ENCODE results near the gene IKBKE.

GRCh38 chr1:206438554-206438953 is 31.7 kb upstream of the IKBKE start:
- TF ChIP-seq, protein P1, sequence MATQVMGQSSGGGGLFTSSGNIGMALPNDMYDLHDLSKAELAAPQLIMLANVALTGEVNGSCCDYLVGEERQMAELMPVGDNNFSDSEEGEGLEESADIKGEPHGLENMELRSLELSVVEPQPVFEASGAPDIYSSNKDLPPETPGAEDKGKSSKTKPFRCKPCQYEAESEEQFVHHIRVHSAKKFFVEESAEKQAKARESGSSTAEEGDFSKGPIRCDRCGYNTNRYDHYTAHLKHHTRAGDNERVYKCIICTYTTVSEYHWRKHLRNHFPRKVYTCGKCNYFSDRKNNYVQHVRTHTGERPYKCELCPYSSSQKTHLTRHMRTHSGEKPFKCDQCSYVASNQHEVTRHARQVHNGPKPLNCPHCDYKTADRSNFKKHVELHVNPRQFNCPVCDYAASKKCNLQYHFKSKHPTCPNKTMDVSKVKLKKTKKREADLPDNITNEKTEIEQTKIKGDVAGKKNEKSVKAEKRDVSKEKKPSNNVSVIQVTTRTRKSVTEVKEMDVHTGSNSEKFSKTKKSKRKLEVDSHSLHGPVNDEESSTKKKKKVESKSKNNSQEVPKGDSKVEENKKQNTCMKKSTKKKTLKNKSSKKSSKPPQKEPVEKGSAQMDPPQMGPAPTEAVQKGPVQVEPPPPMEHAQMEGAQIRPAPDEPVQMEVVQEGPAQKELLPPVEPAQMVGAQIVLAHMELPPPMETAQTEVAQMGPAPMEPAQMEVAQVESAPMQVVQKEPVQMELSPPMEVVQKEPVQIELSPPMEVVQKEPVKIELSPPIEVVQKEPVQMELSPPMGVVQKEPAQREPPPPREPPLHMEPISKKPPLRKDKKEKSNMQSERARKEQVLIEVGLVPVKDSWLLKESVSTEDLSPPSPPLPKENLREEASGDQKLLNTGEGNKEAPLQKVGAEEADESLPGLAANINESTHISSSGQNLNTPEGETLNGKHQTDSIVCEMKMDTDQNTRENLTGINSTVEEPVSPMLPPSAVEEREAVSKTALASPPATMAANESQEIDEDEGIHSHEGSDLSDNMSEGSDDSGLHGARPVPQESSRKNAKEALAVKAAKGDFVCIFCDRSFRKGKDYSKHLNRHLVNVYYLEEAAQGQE (IDR thresholded peaks at IDR 0.05; ENCODE audit: insufficient read depth in 1 of 2, low read depth in 2 of 2, low read length in 1 of 2), result no peak
- TF ChIP-seq CTCF (IDR thresholded peaks at IDR 0.05) (no peak), TCF7L2 (IDR thresholded peaks at IDR 0.05; ENCODE audit: low read depth, low read length) (no peak), POLR2AphosphoS5 (IDR thresholded peaks at IDR 0.05; ENCODE audit: low read depth, low read length) (no peak)
